ENCODE data around the gene SS18L1. TPM values are rescaled to one million over a fixed set of nuclear protein-coding genes. Genes with fewer than 3 reads are reported as not detected.

The SS18L1 gene
- total RNA-seq, 1 experiment from 2014 or later = 17.9 TPM

DNA sequence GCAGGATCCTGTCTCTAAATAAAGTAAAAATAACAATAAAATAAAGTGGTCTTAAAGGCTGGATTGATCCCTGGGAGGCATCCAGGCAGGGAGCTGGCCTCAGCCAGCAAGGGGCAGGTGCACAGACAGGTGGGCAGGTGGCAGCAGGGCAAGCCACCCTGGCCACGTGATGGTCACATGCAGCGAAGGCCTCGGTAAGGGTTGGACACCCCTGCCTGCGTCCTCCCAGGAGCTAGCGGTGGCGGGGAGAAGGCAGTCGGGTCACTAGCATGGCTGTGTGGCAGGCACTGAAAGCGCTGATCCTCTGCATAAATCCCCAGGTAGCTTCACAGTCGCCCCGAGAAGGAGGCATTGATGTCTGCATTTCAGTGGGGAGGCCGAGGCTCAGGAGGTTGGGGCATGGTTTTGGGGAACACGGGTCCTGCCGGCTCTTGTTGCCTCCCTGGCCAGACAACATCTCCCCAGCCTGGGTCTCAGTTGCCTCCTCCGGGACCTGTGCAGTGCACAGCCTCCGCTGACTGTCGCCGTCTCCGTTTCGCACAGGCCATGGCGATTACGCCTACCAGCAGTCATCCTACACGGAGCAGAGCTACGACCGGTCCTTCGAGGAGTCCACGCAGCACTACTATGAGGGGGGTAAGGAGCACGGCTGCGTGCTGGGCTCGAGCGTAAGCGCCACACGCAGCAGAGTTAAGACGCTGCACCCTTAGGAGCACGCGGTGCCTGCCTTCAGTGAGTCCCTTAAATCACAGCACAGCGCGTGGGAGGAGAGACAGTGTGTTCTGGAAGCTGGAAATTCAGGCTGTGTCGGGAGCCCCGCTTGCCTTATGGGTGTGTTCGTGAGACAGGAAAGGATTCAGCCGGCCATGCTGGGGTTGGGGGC lies 21.6 kb downstream of the SS18L1 start:
- CTCF ChIA-PET = no interaction called here
- Histone ChIP-seq H3K27ac (ENCODE audit: low read length) (no peak overlapping the region), H3F3A (ENCODE audit: low read length, unreplicated experiment) (no peaks in the 10 kb centered on the region), H3K9me3 (ENCODE audit: low read length) (no peaks in the 10 kb centered on the region), H3K4me1 (ENCODE audit: insufficient read depth, low read length) (peaks cover 8% of the 10 kb centered on the region; the same call in 1 of the 2 replicates), H4K20me1 (ENCODE audit: low read length) (no peaks in the 10 kb centered on the region), H3K36me3 (ENCODE audit: low read depth, low read length) (peaks cover 29% of the 10 kb centered on the region), H3K27me3 (ENCODE audit: low read length) (no peaks in the 10 kb centered on the region), H2AFZ (ENCODE audit: low read length) (no peak overlapping the region), H3K4me3 (ENCODE audit: low read length) (no peak overlapping the region), H3K79me2 (ENCODE audit: low read length) (no peaks in the 10 kb centered on the region), H3K9me2 (replicated peaks; ENCODE audit: low read length) (no peaks in the 10 kb centered on the region), H3K4me2 (ENCODE audit: low read length) (no peak overlapping the region), H3K9ac (ENCODE audit: low read length) (no peak overlapping the region)
- POLR2A ChIA-PET (ENCODE audit: unreplicated experiment) = no interaction called here
- ATAC-seq (no peak), DNase-seq (no peak)
- intact Hi-C loops (cut with micrococcal nuclease) = no loop called here
- BruUV-seq (replicated peaks) = no TSS peak
- TF ChIP-seq EZH2phosphoT487 (IDR thresholded peaks at IDR 0.05; ENCODE audit: borderline replicate concordance, low read length) (no peak), EZH2 (IDR thresholded peaks at IDR 0.05; ENCODE audit: low read length, unreplicated experiment) (no peak)
- TF ChIP-seq, protein P1, sequence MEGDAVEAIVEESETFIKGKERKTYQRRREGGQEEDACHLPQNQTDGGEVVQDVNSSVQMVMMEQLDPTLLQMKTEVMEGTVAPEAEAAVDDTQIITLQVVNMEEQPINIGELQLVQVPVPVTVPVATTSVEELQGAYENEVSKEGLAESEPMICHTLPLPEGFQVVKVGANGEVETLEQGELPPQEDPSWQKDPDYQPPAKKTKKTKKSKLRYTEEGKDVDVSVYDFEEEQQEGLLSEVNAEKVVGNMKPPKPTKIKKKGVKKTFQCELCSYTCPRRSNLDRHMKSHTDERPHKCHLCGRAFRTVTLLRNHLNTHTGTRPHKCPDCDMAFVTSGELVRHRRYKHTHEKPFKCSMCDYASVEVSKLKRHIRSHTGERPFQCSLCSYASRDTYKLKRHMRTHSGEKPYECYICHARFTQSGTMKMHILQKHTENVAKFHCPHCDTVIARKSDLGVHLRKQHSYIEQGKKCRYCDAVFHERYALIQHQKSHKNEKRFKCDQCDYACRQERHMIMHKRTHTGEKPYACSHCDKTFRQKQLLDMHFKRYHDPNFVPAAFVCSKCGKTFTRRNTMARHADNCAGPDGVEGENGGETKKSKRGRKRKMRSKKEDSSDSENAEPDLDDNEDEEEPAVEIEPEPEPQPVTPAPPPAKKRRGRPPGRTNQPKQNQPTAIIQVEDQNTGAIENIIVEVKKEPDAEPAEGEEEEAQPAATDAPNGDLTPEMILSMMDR (conservative IDR thresholded peaks at IDR 0.05; ENCODE audit: low read depth, low read length) = no peak

DNA sequence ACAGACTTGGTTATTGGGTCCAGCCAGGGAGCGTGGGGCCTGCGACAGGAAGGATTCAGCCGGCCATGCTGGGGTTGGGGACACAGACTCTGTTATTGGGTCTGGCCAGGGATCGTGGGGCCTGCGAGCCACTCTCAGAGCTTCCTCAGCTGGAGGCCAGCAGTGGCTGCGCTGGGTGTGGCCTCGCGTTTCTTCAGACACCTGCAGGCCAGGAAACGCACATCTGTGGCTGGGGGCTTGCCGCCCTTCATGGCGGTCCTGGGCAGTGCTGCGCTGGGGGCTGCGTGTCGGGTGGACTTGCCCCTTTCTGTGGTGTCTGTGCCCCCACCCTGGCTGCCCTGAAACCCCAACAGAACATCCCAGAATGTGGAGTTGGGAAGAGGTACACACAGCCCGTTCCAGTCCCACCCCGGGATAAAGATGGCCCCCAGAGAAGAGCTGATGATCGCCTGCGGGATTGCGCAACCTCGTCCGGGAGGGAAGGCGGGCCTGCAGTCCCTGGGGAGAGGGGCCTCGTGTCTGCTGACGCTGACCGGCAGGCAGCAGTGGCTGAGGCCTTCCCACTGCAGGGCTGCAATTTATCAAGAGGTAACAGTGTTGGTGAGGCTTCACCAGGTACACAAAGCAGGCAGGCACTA lies 22.3 kb downstream of the SS18L1 start:
- Histone ChIP-seq H3K27ac (ENCODE audit: low read length) (no peak overlapping the region), H3K4me2 (ENCODE audit: low read length) (no peak overlapping the region), H4K20me1 (ENCODE audit: low read length) (no peaks in the 10 kb centered on the region), H3K79me2 (ENCODE audit: low read length) (no peaks in the 10 kb centered on the region), H2AFZ (ENCODE audit: low read length) (no peak overlapping the region), H3K4me3 (ENCODE audit: low read length) (no peak overlapping the region), H3K27me3 (ENCODE audit: low read length) (no peaks in the 10 kb centered on the region), H3K9me2 (replicated peaks; ENCODE audit: low read length) (no peaks in the 10 kb centered on the region), H3K9ac (ENCODE audit: low read length) (no peak overlapping the region), H3F3A (ENCODE audit: low read length, unreplicated experiment) (no peaks in the 10 kb centered on the region), H3K36me3 (ENCODE audit: low read depth, low read length) (peaks cover 29% of the 10 kb centered on the region), H3K4me1 (ENCODE audit: insufficient read depth, low read length) (peaks cover 7% of the 10 kb centered on the region; the same call in 1 of the 2 replicates), H3K9me3 (ENCODE audit: low read length) (no peaks in the 10 kb centered on the region)
- CTCF ChIA-PET = no interaction called here
- BruUV-seq (replicated peaks) = no TSS peak
- ATAC-seq (no peak), DNase-seq (no peak)
- POLR2A ChIA-PET (ENCODE audit: unreplicated experiment) = no interaction called here
- no peak for TF ChIP-seq EZH2phosphoT487 (IDR thresholded peaks at IDR 0.05; ENCODE audit: borderline replicate concordance, low read length)
- no peak for TF ChIP-seq EZH2 (IDR thresholded peaks at IDR 0.05; ENCODE audit: low read length, unreplicated experiment)
- TF ChIP-seq, protein P1 (conservative IDR thresholded peaks at IDR 0.05; ENCODE audit: low read depth, low read length) = no peak
- intact Hi-C loops (cut with micrococcal nuclease) = no loop called here

DNA sequence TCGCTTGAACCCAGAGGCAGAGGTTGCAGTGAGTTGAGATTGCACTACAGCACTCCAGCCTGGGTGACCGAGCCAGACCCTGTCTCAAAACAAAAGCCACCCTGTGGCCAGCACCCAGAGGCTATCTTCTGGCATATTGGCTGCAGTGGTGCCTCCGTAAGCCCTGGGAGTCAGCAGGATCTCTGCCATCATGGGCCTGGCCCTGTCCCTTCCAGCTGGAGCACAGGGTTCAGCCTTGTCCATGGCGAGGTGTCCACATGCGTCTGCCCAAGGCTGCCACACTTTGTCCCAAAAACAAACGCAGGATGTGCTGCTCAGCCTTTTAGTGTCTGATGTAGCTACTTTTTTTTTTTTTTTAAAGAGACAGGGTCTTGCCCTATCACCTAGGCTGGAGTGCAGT lies 23.9 kb downstream of the SS18L1 start:
- Histone ChIP-seq H3K4me3 (ENCODE audit: low read length) (no peak overlapping the region), H3K27ac (ENCODE audit: low read length) (no peak overlapping the region), H3K4me1 (ENCODE audit: insufficient read depth, low read length) (no peaks in the 10 kb centered on the region), H3K27me3 (ENCODE audit: low read length) (no peaks in the 10 kb centered on the region), H3K4me2 (ENCODE audit: low read length) (no peak overlapping the region), H3K9me2 (replicated peaks; ENCODE audit: low read length) (no peaks in the 10 kb centered on the region), H3K36me3 (ENCODE audit: low read depth, low read length) (peaks cover 20% of the 10 kb centered on the region), H3K9ac (ENCODE audit: low read length) (no peak overlapping the region), H2AFZ (ENCODE audit: low read length) (no peak overlapping the region), H3F3A (ENCODE audit: low read length, unreplicated experiment) (no peaks in the 10 kb centered on the region), H3K9me3 (ENCODE audit: low read length) (no peaks in the 10 kb centered on the region), H3K79me2 (ENCODE audit: low read length) (no peaks in the 10 kb centered on the region), H4K20me1 (ENCODE audit: low read length) (no peaks in the 10 kb centered on the region)
- BruUV-seq (replicated peaks) = no TSS peak
- CTCF ChIA-PET = no interaction called here
- DNase-seq (no peak), ATAC-seq (no peak)
- POLR2A ChIA-PET (ENCODE audit: unreplicated experiment) = no interaction called here
- TF ChIP-seq EZH2phosphoT487 (IDR thresholded peaks at IDR 0.05; ENCODE audit: borderline replicate concordance, low read length) = no peak
- TF ChIP-seq EZH2 (IDR thresholded peaks at IDR 0.05; ENCODE audit: low read length, unreplicated experiment) = no peak
- intact Hi-C loops (cut with micrococcal nuclease) = no loop called here
